MCF 10A (cell line): ENCODE data around the gene MATCAP1. TPM values are rescaled to one million over a fixed set of nuclear protein-coding genes. Genes with fewer than 3 reads are reported as not detected.

Experiments
- BruUV-seq: library from RNA; stranded (reverse); fragments of 400-500 nt; replicated peaks from 2 replicates; lab custom pipeline; 2021; lab: Mats Ljungman, UMichigan
- CTCF ChIA-PET: fragments of 300-600 bp; sonication (Branson Sonifier 250); formaldehyde crosslinking; extraction: SDS; loops from one replicate; lab custom pipeline; 2021; ENCODE audit warnings: antibody characterized with exemption, inconsistent platforms; lab: Yijun Ruan, JAX
- POLR2A ChIA-PET: fragments of 300-600, 350-650 bp; sonication (Branson Sonifier 250); formaldehyde crosslinking; extraction: SDS; loops from one replicate; lab custom pipeline; 2020; ENCODE audit warnings: antibody characterized with exemption, inconsistent platforms; lab: Yijun Ruan, JAX
- DNase-seq: peaks from one replicate; pipeline ENCODE4 v3.0.0-alpha.2; 2018; ENCODE audit not compliant: unreplicated experiment
- H3K27ac Mint-ChIP-seq: one replicate; pipeline ENCODE4 v1.8.0; 2022; ENCODE audit warnings: mild to moderate bottlenecking, low read depth, mixed read lengths; ENCODE audit not compliant: unreplicated experiment
- H3K27me3 Mint-ChIP-seq: one replicate; pipeline ENCODE4 v1.8.0; 2022; ENCODE audit warnings: mixed read lengths; ENCODE audit not compliant: insufficient read depth, unreplicated experiment
- H3K36me3 Mint-ChIP-seq: one replicate; pipeline ENCODE4 v1.8.0; 2022; ENCODE audit warnings: mild to moderate bottlenecking, moderate library complexity, mixed read lengths; ENCODE audit not compliant: insufficient read depth, unreplicated experiment
- H3K4me1 Mint-ChIP-seq: one replicate; pipeline ENCODE4 v1.8.0; 2022; ENCODE audit warnings: mixed read lengths; ENCODE audit not compliant: insufficient read depth, unreplicated experiment
- H3K4me3 Mint-ChIP-seq: one replicate; pipeline ENCODE4 v1.8.0; 2022; ENCODE audit warnings: mild to moderate bottlenecking, moderate library complexity, mixed read lengths; ENCODE audit not compliant: unreplicated experiment
- H3K9me3 Mint-ChIP-seq: one replicate; pipeline ENCODE4 v1.8.0; 2022; ENCODE audit warnings: mixed read lengths; ENCODE audit not compliant: unreplicated experiment
- intact Hi-C: fragments of 100-400 bp; cut with micrococcal nuclease; formaldehyde crosslinking; loops from 2 replicates; pipeline ENCODE4 v1.14.1; 2022
- total RNA-seq: library from RNA; stranded (reverse); gene quantifications from 2 replicates; pipeline ENCODE4 v1.2.3, GENCODE V29; 2022
- TF ChIP-seq, protein P1 (sequence below): fragments of 200-600 bp; IDR thresholded peaks from one replicate; pipeline ENCODE4 v1.8.0; 2022; ENCODE audit warnings: antibody characterized with exemption, mild to moderate bottlenecking; ENCODE audit not compliant: unreplicated experiment

MATCAP1 gene
- total RNA-seq, 1 experiment from 2014 or later = 18.1 TPM

DNA sequence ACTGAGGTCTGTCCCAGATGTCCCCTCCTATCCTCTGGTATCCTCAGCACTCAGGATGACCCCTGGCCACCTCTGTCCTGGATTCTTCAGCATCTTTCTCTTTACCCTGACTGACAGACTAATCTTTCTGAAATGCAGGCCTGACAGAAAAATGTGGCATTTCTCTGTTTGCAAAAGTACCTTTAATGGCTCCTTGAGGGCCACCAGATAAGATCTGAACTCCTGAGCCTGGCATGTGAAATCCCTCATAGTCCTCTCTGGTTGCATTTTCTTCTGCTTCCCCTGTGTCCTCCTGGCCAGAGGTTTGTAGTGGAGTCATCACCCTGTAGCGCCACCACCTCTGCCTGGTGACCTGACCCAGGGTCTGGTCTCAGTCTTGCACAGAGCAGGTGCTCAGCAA lies 13.1 kb upstream of the MATCAP1 start:
- CTCF ChIA-PET = interaction anchor here (0.5 to 3.6 kb wide), 8 partner anchors 7 to 247 kb away, joined by 3 to 29 read pairs (median 8); partner anchors contain the start of genes EXOC3L1 and TMEM208
- no TSS peak for BruUV-seq

DNA sequence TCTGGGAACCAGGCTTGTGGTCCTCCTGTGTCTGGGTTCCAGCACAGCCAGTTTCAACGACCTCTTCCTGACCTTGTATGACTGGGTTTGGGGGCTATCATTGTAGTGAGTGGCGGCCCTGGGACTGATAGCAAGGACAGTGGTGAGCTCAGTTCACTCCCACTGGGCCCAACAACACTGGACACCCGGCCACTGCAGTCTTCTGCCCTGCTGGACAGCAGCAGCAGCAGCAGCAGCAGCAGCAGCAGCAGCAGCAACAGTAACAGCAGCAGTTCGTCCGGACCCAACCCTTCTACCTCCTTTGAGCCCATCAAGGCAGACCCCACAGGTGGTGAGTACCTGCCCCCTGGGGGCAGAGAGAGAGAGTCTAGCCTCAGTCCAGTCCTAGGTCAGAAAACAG lies 11.9 kb upstream of the MATCAP1 start:
- no peak overlapping the region for H3K4me3 Mint-ChIP-seq
- no TSS peak for BruUV-seq
- TF ChIP-seq, protein P1, sequence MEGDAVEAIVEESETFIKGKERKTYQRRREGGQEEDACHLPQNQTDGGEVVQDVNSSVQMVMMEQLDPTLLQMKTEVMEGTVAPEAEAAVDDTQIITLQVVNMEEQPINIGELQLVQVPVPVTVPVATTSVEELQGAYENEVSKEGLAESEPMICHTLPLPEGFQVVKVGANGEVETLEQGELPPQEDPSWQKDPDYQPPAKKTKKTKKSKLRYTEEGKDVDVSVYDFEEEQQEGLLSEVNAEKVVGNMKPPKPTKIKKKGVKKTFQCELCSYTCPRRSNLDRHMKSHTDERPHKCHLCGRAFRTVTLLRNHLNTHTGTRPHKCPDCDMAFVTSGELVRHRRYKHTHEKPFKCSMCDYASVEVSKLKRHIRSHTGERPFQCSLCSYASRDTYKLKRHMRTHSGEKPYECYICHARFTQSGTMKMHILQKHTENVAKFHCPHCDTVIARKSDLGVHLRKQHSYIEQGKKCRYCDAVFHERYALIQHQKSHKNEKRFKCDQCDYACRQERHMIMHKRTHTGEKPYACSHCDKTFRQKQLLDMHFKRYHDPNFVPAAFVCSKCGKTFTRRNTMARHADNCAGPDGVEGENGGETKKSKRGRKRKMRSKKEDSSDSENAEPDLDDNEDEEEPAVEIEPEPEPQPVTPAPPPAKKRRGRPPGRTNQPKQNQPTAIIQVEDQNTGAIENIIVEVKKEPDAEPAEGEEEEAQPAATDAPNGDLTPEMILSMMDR = no peak

More for the DNA sequence above, 13.1 kb upstream of the MATCAP1 start:
- H3K4me3 Mint-ChIP-seq = no peak overlapping the region
- peak overlapping the region; percentile 14 for H3K27ac Mint-ChIP-seq
- H3K36me3 Mint-ChIP-seq = peaks cover 54% of the 10 kb centered on the region
- TF ChIP-seq, protein P1 = no peak
- no peak for DNase-seq
- intact Hi-C loops = no loop called here
- no peaks in the 10 kb centered on the region for H3K27me3 Mint-ChIP-seq
- H3K4me1 Mint-ChIP-seq = peaks cover 35% of the 10 kb centered on the region
- POLR2A ChIA-PET = interaction anchor here (0.9 to 3.8 kb wide), 3 partner anchors 10 to 50 kb away, joined by 3 to 28 read pairs (median 25); partner anchors contain the start of gene FHOD1
- H3K9me3 Mint-ChIP-seq = no peaks in the 10 kb centered on the region

DNA sequence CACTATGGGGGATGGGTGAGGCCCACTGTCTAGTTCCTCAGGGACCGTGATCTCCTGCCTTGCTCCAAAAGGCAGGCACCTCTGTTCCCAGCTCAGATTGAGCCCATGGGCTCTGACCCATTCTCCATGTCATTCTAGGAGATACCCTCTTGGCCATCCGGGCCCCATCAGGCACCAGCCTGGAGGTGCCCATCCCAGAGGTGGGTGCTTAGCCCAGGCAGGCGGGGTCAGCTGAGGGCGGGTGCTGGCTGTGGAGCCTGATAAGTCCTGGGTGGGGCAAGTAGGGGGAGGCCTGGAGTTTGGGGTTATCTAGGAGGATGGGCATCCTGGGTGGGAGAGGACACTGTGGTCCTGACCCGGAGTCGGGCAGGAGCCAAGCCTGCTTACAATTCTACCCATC lies 10.5 kb upstream of the MATCAP1 start:
- DNase-seq = no peak
- Mint-ChIP-seq H3K27ac (no peak overlapping the region), H3K4me3 (peak overlapping the region; percentile 77), H3K36me3 (peaks cover 42% of the 10 kb centered on the region), H3K9me3 (no peaks in the 10 kb centered on the region), H3K27me3 (no peaks in the 10 kb centered on the region), H3K4me1 (peaks cover 36% of the 10 kb centered on the region)
- intact Hi-C loops = no loop called here
- BruUV-seq = no TSS peak
- POLR2A ChIA-PET = interaction anchor here (0.6 to 2.6 kb wide), 4 partner anchors 9 to 53 kb away, joined by 3 to 9 read pairs (median 4); partner anchors contain the start of gene FHOD1
- TF ChIP-seq, protein P1 = no peak
- CTCF ChIA-PET = interaction anchor here (0.7 to 1.5 kb wide), 4 partner anchors 9 to 299 kb away, joined by 3 to 8 read pairs (median 3); no protein-coding TSS in a partner anchor

More for the DNA sequence above, 11.9 kb upstream of the MATCAP1 start:
- Mint-ChIP-seq H3K9me3 (no peaks in the 10 kb centered on the region), H3K36me3 (peaks cover 51% of the 10 kb centered on the region), H3K27me3 (no peaks in the 10 kb centered on the region), H3K4me1 (peaks cover 43% of the 10 kb centered on the region), H3K27ac (peak overlapping the region; percentile 14)
- DNase-seq = no peak
- ChIA-PET CTCF (interaction anchor here (0.6 to 0.9 kb wide), 3 partner anchors 17 to 218 kb away, joined by 3 read pairs; no protein-coding TSS in a partner anchor), POLR2A (no interaction called here)
- intact Hi-C loops = no loop called here

DNA sequence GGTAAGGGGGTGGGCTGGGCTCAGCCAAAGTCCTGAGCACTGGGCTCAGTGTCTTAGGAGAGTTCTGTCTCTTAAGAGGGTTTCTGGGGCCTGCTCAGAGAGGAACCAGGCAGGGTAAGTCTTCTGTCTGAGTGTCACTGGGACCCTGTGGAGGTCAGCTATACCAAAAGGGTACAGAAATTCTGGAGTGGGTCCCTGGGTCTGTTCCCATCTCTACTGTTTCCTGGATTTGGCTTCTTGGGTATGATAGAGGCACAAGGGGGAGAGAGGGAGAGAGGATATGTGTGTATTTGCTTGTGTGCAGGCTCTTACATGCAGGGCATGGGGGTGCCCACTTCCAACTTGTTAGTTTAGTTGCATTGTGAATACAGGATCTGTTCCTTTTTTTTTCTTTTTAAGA lies 9.8 kb upstream of the MATCAP1 start:
- Mint-ChIP-seq H3K9me3 (no peaks in the 10 kb centered on the region), H3K4me3 (peak overlapping the region; percentile 77), H3K4me1 (peaks cover 34% of the 10 kb centered on the region), H3K27me3 (no peaks in the 10 kb centered on the region), H3K27ac (no peak overlapping the region), H3K36me3 (peaks cover 42% of the 10 kb centered on the region)
- DNase-seq = no peak
- no TSS peak for BruUV-seq
- intact Hi-C loops = loop anchor here (2.0 kb wide), 1 partner anchor 85 kb away; the partner anchor contains the start of gene PLEKHG4
- ChIA-PET POLR2A (interaction anchor here (0.7 to 2.6 kb wide), 7 partner anchors 10 to 53 kb away, joined by 3 to 12 read pairs (median 8); partner anchors contain the start of genes FHOD1, MATCAP1 and TMEM208), CTCF (interaction anchor here (0.6 to 1.5 kb wide), 5 partner anchors 8 to 51 kb away, joined by 3 to 8 read pairs (median 3); no protein-coding TSS in a partner anchor)
- TF ChIP-seq, protein P1 = no peak
